ENCODE data around the gene BOC. TPM values are rescaled to one million over a fixed set of nuclear protein-coding genes. Genes with fewer than 3 reads are reported as not detected.

Gene BOC
- total RNA-seq, 1 donor from 2014 or later, result 0.33 TPM

DNA sequence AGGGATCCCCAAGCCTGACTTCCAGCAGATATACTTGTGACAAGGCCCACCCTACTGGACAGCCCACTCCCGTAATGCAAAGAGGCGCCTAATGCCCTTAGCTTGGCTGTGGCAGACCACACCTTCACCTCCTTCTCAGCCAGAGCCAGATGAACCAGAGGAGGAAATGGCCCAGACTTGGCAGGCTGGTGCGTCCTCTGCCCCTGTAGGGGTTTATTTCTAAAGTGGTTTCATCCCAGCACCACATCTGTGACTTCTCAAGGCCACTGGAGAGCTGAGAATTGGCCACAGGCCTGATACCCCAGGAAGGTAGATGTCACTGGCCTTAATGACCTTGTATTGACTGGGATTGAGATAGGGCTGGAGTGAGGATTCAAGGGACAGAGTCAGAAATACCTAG is 29.5 kb downstream of the BOC start:
- ChIA-PET POLR2A (no interaction called here), CTCF (no interaction called here)

DNA sequence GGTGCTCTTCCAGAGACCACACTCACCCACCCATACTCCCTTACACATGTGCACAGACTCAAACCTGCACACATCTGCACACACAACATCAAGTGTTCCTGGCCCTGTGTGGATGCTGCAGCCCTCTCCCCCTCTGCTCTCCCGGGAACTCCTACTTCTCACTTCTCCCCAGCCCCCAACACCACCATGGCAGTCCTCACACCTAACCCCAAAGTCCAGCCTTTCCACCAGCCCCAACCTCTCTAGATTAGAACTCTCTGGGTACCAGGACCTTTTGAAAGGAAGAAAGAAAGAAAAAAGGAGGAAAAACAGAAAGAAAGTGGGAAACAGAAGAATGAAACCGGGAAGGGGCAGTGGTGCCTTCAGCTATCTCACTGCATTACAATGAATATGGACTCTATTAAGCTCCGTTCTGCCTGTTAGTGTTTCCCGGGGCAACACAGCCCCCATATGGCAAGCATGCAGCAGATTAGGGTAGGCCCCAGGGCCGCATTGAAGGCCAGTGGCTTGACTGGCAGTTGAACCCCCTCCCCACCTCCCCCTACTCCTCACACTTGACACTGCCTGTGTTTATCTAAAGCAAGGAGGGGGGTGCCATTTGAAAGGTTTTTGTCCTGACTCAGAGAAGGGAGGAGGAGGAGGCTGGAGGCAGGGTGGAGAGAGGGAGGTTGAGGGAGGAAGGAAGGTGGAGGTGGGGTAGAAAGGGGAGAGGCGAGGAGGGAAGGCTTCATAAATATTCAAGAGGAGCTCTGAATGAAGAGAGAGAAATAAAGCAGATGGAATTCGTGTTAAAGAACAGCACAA is 30.1 kb downstream of the BOC start:
- peaks cover 21% of the 10 kb centered on the region for H3K27me3 Mint-ChIP-seq
- CTCF ChIA-PET, result no interaction called here
- H3K27ac Mint-ChIP-seq, result no peak overlapping the region
- intact Hi-C loops (cut with micrococcal nuclease), result no loop called here
- POLR2A ChIA-PET, result no interaction called here
- ATAC-seq (ENCODE audit: low read depth) (no peak), DNase-seq (no peak)
- H3K9me3 Mint-ChIP-seq, result no peaks in the 10 kb centered on the region
- no peaks in the 10 kb centered on the region for H3K36me3 Mint-ChIP-seq (ENCODE audit: low read depth)
- no peaks in the 10 kb centered on the region for H3K4me1 Mint-ChIP-seq
- TF ChIP-seq, protein P1, sequence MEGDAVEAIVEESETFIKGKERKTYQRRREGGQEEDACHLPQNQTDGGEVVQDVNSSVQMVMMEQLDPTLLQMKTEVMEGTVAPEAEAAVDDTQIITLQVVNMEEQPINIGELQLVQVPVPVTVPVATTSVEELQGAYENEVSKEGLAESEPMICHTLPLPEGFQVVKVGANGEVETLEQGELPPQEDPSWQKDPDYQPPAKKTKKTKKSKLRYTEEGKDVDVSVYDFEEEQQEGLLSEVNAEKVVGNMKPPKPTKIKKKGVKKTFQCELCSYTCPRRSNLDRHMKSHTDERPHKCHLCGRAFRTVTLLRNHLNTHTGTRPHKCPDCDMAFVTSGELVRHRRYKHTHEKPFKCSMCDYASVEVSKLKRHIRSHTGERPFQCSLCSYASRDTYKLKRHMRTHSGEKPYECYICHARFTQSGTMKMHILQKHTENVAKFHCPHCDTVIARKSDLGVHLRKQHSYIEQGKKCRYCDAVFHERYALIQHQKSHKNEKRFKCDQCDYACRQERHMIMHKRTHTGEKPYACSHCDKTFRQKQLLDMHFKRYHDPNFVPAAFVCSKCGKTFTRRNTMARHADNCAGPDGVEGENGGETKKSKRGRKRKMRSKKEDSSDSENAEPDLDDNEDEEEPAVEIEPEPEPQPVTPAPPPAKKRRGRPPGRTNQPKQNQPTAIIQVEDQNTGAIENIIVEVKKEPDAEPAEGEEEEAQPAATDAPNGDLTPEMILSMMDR (IDR thresholded peaks at IDR 0.05), result no peak
- no peak overlapping the region for H3K4me3 Mint-ChIP-seq

More for the DNA sequence above, 29.5 kb downstream of the BOC start:
- DNase-seq (no peak), ATAC-seq (ENCODE audit: low read depth) (no peak)
- intact Hi-C loops (cut with micrococcal nuclease), result no loop called here
- Mint-ChIP-seq H3K27ac (no peak overlapping the region), H3K36me3 (ENCODE audit: low read depth) (no peaks in the 10 kb centered on the region), H3K4me3 (no peak overlapping the region), H3K27me3 (peaks cover 19% of the 10 kb centered on the region), H3K9me3 (no peaks in the 10 kb centered on the region), H3K4me1 (no peaks in the 10 kb centered on the region)
- TF ChIP-seq, protein P1 (IDR thresholded peaks at IDR 0.05), result no peak

DNA sequence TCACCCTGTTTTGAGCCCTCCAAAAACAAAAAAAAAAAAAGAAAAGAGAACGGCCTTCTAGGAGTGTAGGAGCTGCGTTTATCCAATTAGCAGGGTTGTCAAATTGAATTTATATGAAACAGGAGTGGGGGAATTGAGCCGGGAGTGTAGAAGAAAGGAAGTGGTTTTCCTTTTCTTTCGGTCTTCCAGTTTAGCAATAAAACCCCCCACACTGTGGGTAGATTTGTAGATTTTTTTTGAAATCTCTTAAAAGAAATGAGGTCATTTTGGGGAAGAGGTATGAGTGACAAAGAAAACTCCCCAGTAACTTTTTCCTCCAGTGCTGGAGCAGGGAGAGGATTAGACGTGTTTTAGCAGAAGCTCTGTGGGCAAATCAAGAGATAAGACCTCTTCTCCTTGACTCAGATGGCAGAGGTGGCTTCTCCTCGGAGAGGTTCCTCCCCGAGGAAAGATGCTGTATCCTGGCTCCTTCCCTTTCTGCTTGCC is 30.8 kb downstream of the BOC start:
- POLR2A ChIA-PET, result no interaction called here
- H3K4me3 Mint-ChIP-seq, result no peak overlapping the region

DNA sequence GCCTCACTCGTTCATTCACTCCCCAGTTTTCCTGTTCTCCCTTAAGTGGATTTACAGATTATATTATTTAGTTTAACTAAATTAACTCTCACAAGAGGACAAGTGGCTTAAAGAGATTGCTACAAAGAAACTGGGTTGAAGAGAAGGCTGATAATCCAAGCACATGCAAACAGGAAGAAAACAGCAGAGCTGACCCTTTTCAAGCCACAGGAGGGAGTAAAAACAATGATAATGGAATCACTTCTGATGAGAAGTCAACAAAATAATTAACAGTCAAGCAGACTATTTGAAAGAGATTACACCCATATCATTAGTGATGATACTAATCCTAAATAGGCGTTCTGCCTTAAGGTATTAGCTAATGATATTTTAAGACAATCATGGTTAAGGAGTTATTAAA is 31.7 kb downstream of the BOC start:
- Mint-ChIP-seq H3K4me1 (no peaks in the 10 kb centered on the region), H3K4me3 (no peak overlapping the region), H3K36me3 (ENCODE audit: low read depth) (no peaks in the 10 kb centered on the region), H3K27ac (no peak overlapping the region), H3K27me3 (peaks cover 23% of the 10 kb centered on the region), H3K9me3 (no peaks in the 10 kb centered on the region)
- ChIA-PET POLR2A (no interaction called here), CTCF (no interaction called here)
- intact Hi-C loops (cut with micrococcal nuclease), result no loop called here
- ATAC-seq (ENCODE audit: low read depth) (no peak), DNase-seq (no peak)
- TF ChIP-seq, protein P1 (IDR thresholded peaks at IDR 0.05), result no peak

More for the DNA sequence above, 30.8 kb downstream of the BOC start:
- H3K9me3 Mint-ChIP-seq, result no peaks in the 10 kb centered on the region
- no peak for DNase-seq
- H3K27ac Mint-ChIP-seq, result no peak overlapping the region
- TF ChIP-seq, protein P1 (IDR thresholded peaks at IDR 0.05), result no peak
- peaks cover 21% of the 10 kb centered on the region for H3K27me3 Mint-ChIP-seq
- H3K4me1 Mint-ChIP-seq, result no peaks in the 10 kb centered on the region
- CTCF ChIA-PET, result no interaction called here
- H3K36me3 Mint-ChIP-seq (ENCODE audit: low read depth), result no peaks in the 10 kb centered on the region
- intact Hi-C loops (cut with micrococcal nuclease), result no loop called here
- no peak for ATAC-seq (ENCODE audit: low read depth)

DNA sequence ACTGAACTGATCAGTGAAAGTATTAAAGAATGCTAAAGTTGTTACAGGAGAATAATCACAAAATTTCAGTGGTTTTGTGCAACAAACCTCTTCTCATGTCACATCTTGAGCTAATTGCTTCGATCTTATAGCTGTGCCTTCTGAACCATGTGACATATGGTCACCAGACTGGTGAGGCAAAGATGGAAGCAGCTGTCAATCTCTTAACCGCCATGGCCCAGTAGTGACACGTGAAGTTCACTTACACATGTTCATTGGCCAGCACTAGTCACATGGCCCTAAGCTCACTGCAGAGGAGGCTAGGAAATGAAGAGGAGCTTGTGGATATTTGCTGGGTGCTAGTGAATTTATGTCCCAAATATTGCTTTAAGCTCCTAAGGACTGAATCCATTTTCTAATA is 32.5 kb downstream of the BOC start:
- H3K4me3 Mint-ChIP-seq, result no peak overlapping the region
- ChIA-PET CTCF (interaction anchor here (0.6 kb wide), 1 partner anchor 271 kb away, joined by 4 read pairs; the partner anchor contains the start of gene SPICE1), POLR2A (no interaction called here)
- no peaks in the 10 kb centered on the region for H3K4me1 Mint-ChIP-seq
- DNase-seq (no peak), ATAC-seq (ENCODE audit: low read depth) (no peak)
- H3K9me3 Mint-ChIP-seq, result no peaks in the 10 kb centered on the region
- H3K36me3 Mint-ChIP-seq (ENCODE audit: low read depth), result no peaks in the 10 kb centered on the region
- TF ChIP-seq, protein P1 (IDR thresholded peaks at IDR 0.05), result no peak
- H3K27ac Mint-ChIP-seq, result no peak overlapping the region
- intact Hi-C loops (cut with micrococcal nuclease), result no loop called here
- peaks cover 20% of the 10 kb centered on the region for H3K27me3 Mint-ChIP-seq

Data from activated B cell treated with CpG ODN at 0.5 μM for 24 hours (primary cell).